HG03103 (cell line): ENCODE results near the gene NUAK2.

Source experiments
- ATAC-seq: cut with Tn5 transposase; IDR thresholded peaks from one replicate; pipeline ENCODE4 v1.9.1; 2021; ENCODE audit warnings: low read depth; ENCODE audit not compliant: unreplicated experiment

The NUAK2 gene

DNA sequence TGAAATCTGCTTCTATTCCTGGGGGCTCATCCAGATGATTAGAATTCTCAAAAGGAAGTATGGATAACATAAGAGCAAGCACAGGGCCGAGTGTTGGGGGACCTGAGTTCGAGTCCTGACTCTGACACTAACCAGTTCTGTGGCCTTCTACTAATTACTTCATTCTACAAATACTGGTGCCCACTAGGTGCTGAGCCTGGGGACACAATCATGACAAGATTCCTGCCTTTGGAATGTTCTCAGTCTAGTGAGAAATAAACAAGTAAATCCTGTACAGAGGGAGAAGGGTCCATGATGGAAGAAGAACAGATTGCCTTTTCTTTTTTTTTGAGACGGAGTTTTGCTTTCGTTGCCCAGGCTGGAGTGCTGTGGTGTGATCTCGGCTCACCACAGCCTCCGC lies 2.2 kb upstream of the NUAK2 start:
- ATAC-seq: no peak

- no peak for ATAC-seq
Measured at GRCh38 chr1:205321959-205322283, 376 bp upstream of the NUAK2 start.

- ATAC-seq: no peak
Measured at GRCh38 chr1:205319081-205320018, 2.2 kb downstream of the NUAK2 start.

DNA sequence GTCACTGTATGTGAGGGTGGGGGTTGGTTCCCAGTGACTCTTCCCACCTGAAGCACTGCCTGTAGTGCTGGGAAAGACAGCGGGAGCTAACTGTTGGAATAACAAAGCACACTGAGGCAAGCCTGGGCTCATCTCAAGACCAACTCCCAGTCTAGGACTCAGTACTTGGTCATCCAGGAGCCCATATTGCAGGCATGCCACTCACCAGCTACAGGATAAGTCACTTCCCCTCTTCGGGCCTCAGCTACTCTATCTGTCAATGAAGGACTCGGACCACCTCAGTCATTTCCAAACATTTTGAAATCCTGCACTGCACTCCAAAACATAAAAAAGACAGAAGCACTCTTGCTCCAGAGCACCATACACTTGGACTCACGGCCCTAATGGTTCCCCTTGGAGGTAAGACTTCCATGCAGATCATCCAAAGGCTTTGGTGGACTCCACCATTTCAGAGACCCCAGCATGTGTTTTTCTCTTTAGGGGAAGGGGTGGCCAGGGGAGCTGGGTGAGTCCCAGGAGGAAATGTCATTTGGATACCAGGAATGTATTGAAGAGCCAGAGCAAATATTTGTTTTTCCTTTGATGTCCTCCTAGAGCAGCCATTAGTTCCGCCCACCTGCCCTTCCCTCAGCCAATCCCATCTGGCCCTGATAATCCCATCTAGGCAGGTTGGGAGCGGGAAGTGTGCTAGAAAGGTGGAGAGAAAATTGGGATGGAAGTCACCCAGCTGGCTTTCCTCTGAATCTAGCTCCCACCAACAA lies 3.1 kb downstream of the NUAK2 start:
- no peak for ATAC-seq

GRCh38 chr1:205317311-205317917 lies 4.1 kb downstream of the NUAK2 start:
- ATAC-seq: no peak

DNA sequence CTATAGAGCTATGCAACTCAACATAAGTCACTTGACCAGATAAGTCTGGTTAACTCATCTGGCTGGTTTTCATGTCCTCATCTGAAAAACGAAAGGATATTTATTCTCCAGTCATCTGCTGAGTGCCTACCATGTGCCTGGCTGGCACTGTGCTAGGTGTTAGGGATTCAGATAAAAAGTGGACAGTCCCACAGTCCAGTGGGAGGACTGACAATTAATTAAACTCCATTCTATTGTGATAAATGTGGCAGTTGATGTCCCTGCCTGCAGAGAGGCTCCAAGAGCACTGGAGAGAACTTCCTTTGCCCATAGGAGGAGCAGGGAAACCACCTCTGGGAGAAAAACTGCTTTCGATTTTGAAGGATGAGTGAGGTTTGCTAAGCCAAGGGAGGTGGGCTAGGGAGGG lies 5.4 kb downstream of the NUAK2 start:
- ATAC-seq: no peak

DNA sequence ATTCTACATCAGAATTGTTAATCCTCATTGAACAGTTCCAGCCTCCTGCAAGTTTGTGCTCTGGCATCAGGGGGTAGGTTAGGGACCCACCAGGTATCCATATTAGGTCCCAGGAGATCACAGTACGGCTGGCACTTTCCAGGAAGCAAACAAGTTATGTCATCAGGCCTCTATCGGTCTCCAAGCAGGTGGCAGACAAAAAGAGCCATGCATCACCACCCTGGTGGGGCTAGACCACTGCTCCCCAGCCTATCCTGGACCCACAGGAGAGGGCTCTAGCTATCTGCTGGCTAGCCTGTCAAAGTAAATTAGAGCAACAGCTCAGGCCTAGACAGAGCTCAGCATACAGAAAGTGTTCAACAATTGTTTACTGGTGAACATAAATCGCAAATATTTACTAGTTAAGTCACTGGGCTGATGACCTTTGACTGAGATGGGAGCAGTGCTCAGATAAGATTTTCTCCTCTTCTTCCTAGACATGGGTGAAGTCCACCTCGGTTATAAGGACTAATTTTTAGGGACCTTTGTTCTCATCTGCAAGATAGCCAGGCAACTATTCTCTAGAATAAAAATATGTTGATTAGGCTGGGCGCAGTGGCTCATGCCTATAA lies 6.4 kb downstream of the NUAK2 start:
- ATAC-seq: no peak

GRCh38 chr1:205313563-205314308 lies 7.8 kb downstream of the NUAK2 start:
- no peak for ATAC-seq

GRCh38 chr1:205312866-205313562 lies 8.5 kb downstream of the NUAK2 start:
- ATAC-seq: no peak

GRCh38 chr1:205310976-205311704 lies 10.4 kb downstream of the NUAK2 start:
- no peak for ATAC-seq

DNA sequence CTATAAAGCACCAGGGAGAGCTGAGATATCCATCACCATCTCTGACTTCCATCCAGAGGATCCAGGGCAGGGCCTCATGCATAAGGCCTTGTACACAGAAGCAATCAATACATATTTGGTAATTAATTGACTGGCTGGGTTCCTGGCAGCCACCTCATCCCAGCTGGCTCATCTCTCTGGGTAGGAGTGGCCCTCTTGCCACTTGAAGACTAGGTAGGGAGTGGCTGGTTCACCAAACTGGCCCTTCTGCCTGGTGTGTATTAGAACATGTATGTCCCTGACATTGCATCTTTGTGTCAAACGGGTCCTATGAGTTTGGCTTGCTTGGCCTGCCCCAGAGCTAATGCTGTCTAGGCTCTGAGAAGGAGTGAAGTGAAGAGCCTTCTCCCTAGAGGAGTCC lies 11.8 kb downstream of the NUAK2 start:
- ATAC-seq: no peak

GRCh38 chr1:205306929-205307566 lies 14.5 kb downstream of the NUAK2 start:
- ATAC-seq: no peak

DNA sequence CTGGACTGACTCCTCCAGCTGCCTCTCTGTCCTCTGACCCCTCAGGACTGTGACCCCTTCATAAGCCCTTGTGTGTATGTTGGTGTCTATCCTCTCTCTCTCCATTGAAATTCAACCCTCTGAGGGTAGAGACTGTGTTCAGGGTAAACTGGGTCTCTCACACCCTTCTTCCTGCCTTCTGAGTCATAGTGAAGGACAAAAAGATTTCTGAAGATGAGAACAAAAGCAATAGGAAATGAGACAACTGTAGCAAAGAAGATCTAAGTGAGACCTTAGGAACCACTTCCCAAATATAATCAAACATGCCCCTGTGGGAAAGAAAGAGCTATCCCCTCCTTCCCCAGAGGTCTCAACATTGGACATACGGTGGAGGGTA lies 16.9 kb downstream of the NUAK2 start:
- ATAC-seq: no peak

GRCh38 chr1:205304046-205304694 lies 17.4 kb downstream of the NUAK2 start:
- no peak for ATAC-seq

DNA sequence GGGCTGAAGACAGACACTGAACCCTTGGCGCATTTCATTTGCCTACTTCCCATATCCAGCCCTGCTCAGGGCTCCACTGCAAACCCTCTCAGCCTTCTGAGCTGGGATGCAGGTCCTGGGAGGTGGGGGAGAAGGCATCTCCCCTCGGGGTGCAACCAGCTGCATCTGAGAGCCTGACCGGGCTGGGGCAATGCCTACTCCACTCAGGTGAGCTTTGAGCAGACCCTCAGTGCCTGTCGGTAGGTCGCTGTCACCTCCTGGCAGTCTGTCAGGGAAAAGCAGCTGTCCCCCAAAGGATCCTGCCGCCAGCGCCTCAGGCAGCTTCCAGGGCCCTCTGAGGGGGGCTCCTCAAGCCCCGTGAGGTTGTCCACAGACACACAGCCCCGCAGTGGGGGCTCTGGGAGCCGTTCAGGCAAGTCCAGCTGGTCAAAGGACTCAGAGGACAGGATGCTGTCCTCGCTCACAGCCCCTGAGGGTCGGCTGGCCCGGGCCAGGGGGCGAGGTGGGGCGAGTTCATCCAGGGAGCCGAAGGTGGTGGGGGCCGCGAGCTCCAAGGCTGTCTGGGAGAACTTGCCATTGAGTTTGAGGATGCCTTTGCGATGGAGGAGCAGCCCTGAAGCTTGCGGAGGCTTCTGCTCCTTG lies 18.2 kb downstream of the NUAK2 start:
- ATAC-seq: no peak

GRCh38 chr1:205301842-205302588 lies 19.5 kb downstream of the NUAK2 start:
- no peak for ATAC-seq

GRCh38 chr1:205301205-205301821 lies 20.2 kb downstream of the NUAK2 start:
- no peak for ATAC-seq
